Neural progenitor cell (in vitro differentiated cells): ENCODE results near the gene CAMK1. TPM values are rescaled to one million over a fixed set of nuclear protein-coding genes. Genes with fewer than 3 reads are reported as not detected.
A peak's percentile ranks its signal among the peaks of the same experiment; 100 is the strongest.
"Not testable (repeated sequence)": the region's sequence is repeated elsewhere in the genome, so short reads cannot be mapped to it uniquely, and the experiment has no call there.

Experiments
- DNase-seq: peaks from one replicate; pipeline ENCODE4 v3.0.0-alpha.2; 2016; ENCODE audit warnings: low spot score
- H2AFZ ChIP-seq: fragments of 200-600 bp; sonication (generic); replicated peaks from 2 replicates; pipeline ENCODE4 v1.6.1; 2016; ENCODE audit warnings: antibody characterized with exemption
- H3F3A ChIP-seq: fragments of 200-600 bp; sonication (generic); 2 replicates; pipeline ENCODE4 v1.6.1; 2016; ENCODE audit warnings: antibody characterized with exemption, low read depth
- H3K27ac ChIP-seq: fragments of 200-600 bp; sonication (generic); 2 replicates; pipeline ENCODE4 v1.5.1; 2016; ENCODE audit warnings: mild to moderate bottlenecking
- H3K27me3 ChIP-seq: fragments of 200-600 bp; sonication (generic); 2 replicates; pipeline ENCODE4 v1.6.1; 2016; ENCODE audit warnings: mild to moderate bottlenecking, moderate library complexity
- H3K36me3 ChIP-seq: fragments of 200-600 bp; sonication (generic); 2 replicates; pipeline ENCODE4 v1.5.1; 2016
- H3K4me1 ChIP-seq: fragments of 200-600 bp; sonication (generic); 2 replicates; pipeline ENCODE4 v1.6.1; 2016; ENCODE audit warnings: mixed run types
- H3K4me2 ChIP-seq: fragments of 200-600 bp; sonication (generic); 2 replicates; pipeline ENCODE4 v1.6.1; 2016
- H3K4me3 ChIP-seq: fragments of 200-600 bp; sonication (generic); 2 replicates; pipeline ENCODE4 v1.5.1; 2016
- H3K79me2 ChIP-seq: fragments of 200-600 bp; sonication (generic); 2 replicates; pipeline ENCODE4 v1.6.1; 2016; ENCODE audit warnings: low read depth
- H3K9ac ChIP-seq: fragments of 200-600 bp; sonication (generic); 2 replicates; pipeline ENCODE4 v1.6.1; 2016
- H3K9me3 ChIP-seq: fragments of 200-600 bp; sonication (generic); 2 replicates; pipeline ENCODE4 v1.5.1; 2016; ENCODE audit warnings: low read depth
- H4K20me1 ChIP-seq: fragments of 200-600 bp; sonication (generic); 2 replicates; pipeline ENCODE4 v1.6.1; 2016; ENCODE audit warnings: low read depth
- H3K27ac Mint-ChIP-seq: 3 replicates; pipeline ENCODE4 v1.8.0; 2021; ENCODE audit warnings: mixed read lengths
- H3K27me3 Mint-ChIP-seq: 2 replicates; pipeline ENCODE4 v1.8.0; 2022; ENCODE audit warnings: low read depth, mild to moderate bottlenecking, inconsistent platforms, moderate library complexity, mixed read lengths; ENCODE audit not compliant: insufficient read depth
- H3K36me3 Mint-ChIP-seq: 3 replicates; pipeline ENCODE4 v1.8.0; 2021; ENCODE audit warnings: mixed read lengths
- H3K4me1 Mint-ChIP-seq: 3 replicates; pipeline ENCODE4 v1.8.0; 2021; ENCODE audit warnings: mixed read lengths
- H3K4me3 Mint-ChIP-seq: 3 replicates; pipeline ENCODE4 v1.8.0; 2021; ENCODE audit warnings: mild to moderate bottlenecking, moderate library complexity, mixed read lengths
- H3K9me3 Mint-ChIP-seq: 3 replicates; pipeline ENCODE4 v1.8.0; 2020; ENCODE audit warnings: mixed read lengths
- CTCF ChIP-seq: fragments of 200-600 bp; sonication (generic); IDR thresholded peaks from 2 replicates; pipeline ENCODE4 v1.5.1; 2017; ENCODE audit warnings: antibody characterized with exemption, mild to moderate bottlenecking
- EZH2 ChIP-seq: fragments of 200-600 bp; sonication (generic); IDR thresholded peaks from 2 replicates; pipeline ENCODE4 v1.6.1; 2017; ENCODE audit warnings: antibody characterized with exemption, mild to moderate bottlenecking, moderate library complexity
- EZH2phosphoT487 ChIP-seq: fragments of 200-600 bp; sonication (generic); IDR thresholded peaks from 2 replicates; pipeline ENCODE4 v1.6.1; 2017; ENCODE audit warnings: antibody characterized with exemption
- total RNA-seq: library from RNA; depleted of rRNA; stranded (reverse); fragments of >200 nt; gene quantifications from 2 replicates; pipeline ENCODE4 v1.2.3, GENCODE V29; 2015; ENCODE audit warnings: low replicate concordance

CAMK1 gene
- total RNA-seq, 1 donor from 2014 or later: 24.9 TPM

GRCh38 chr3:9778143-9779074 is 8.7 kb upstream of the CAMK1 start:
- TF ChIP-seq EZH2: no peak
- no peak for TF ChIP-seq EZH2phosphoT487
- TF ChIP-seq CTCF: no peak
- H3K27me3 Mint-ChIP-seq: no peaks in the 10 kb centered on the region
- H3F3A ChIP-seq: peaks cover 4% of the 10 kb centered on the region

GRCh38 chr3:9777694-9778021 is 7.9 kb upstream of the CAMK1 start:
- DNase-seq: no peak
- Histone ChIP-seq H4K20me1 (no peaks in the 10 kb centered on the region), H3K4me1 (no peaks in the 10 kb centered on the region), H3K4me3 (no peak overlapping the region), H3K9ac (no peak overlapping the region), H3K79me2 (no peaks in the 10 kb centered on the region), H3K9me3 (no peaks in the 10 kb centered on the region), H3K4me2 (no peak overlapping the region), H3K36me3 (peaks cover under 1% of the 10 kb centered on the region), H3F3A (peaks cover under 1% of the 10 kb centered on the region), H3K27me3 (no peaks in the 10 kb centered on the region), H3K27ac (no peak overlapping the region), H2AFZ (no peak overlapping the region)
- H3K27ac Mint-ChIP-seq: no peak overlapping the region
- TF ChIP-seq EZH2phosphoT487 (no peak), EZH2 (no peak), CTCF (no peak)
- H3K36me3 Mint-ChIP-seq: peaks cover 7% of the 10 kb centered on the region
- H3K4me3 Mint-ChIP-seq: no peak overlapping the region
- no peaks in the 10 kb centered on the region for H3K27me3 Mint-ChIP-seq
- H3K9me3 Mint-ChIP-seq: no peaks in the 10 kb centered on the region
- no peaks in the 10 kb centered on the region for H3K4me1 Mint-ChIP-seq

More at GRCh38 chr3:9778143-9779074, 8.7 kb upstream of the CAMK1 start:
- Histone ChIP-seq H2AFZ (no peak overlapping the region), H3K4me1 (no peaks in the 10 kb centered on the region), H3K27ac (no peak overlapping the region), H3K36me3 (peaks cover 6% of the 10 kb centered on the region), H3K79me2 (no peaks in the 10 kb centered on the region), H4K20me1 (no peaks in the 10 kb centered on the region), H3K27me3 (no peaks in the 10 kb centered on the region), H3K9me3 (no peaks in the 10 kb centered on the region), H3K9ac (no peak overlapping the region), H3K4me2 (no peak overlapping the region), H3K4me3 (no peak overlapping the region)
- Mint-ChIP-seq H3K4me1 (no peaks in the 10 kb centered on the region), H3K27ac (peak overlapping the region; percentile 72), H3K36me3 (peaks cover 10% of the 10 kb centered on the region), H3K4me3 (no peak overlapping the region), H3K9me3 (no peaks in the 10 kb centered on the region)
- no peak for DNase-seq

GRCh38 chr3:9776896-9777693 is 7.3 kb upstream of the CAMK1 start:
- no peak overlapping the region for H3K27ac Mint-ChIP-seq
- H3K4me1 ChIP-seq: no peaks in the 10 kb centered on the region

GRCh38 chr3:9771007-9771406 is 1.3 kb upstream of the CAMK1 start:
- H3K4me3 Mint-ChIP-seq: peak overlapping the region; percentile 59
- not testable (repeated sequence) for H3K27me3 Mint-ChIP-seq

More at GRCh38 chr3:9776896-9777693, 7.3 kb upstream of the CAMK1 start:
- Histone ChIP-seq H3K9me3 (no peaks in the 10 kb centered on the region), H3K27me3 (no peaks in the 10 kb centered on the region), H3F3A (peaks cover 4% of the 10 kb centered on the region), H3K79me2 (no peaks in the 10 kb centered on the region), H2AFZ (no peak overlapping the region), H3K27ac (no peak overlapping the region), H3K4me3 (no peak overlapping the region), H3K9ac (no peak overlapping the region), H3K36me3 (no peaks in the 10 kb centered on the region), H3K4me2 (no peak overlapping the region), H4K20me1 (no peaks in the 10 kb centered on the region)
- DNase-seq: no peak
- TF ChIP-seq EZH2phosphoT487 (no peak), EZH2 (no peak)
- no peaks in the 10 kb centered on the region for H3K9me3 Mint-ChIP-seq
- no peaks in the 10 kb centered on the region for H3K4me1 Mint-ChIP-seq
- peaks cover 3% of the 10 kb centered on the region for H3K36me3 Mint-ChIP-seq
- H3K4me3 Mint-ChIP-seq: no peak overlapping the region
- H3K27me3 Mint-ChIP-seq: no peaks in the 10 kb centered on the region

More at GRCh38 chr3:9771007-9771406, 1.3 kb upstream of the CAMK1 start:
- H3K79me2 ChIP-seq, H3K36me3 ChIP-seq, H3K4me2 ChIP-seq, H3K9ac ChIP-seq, DNase-seq, H2AFZ ChIP-seq, H3K36me3 Mint-ChIP-seq, H3K27ac Mint-ChIP-seq, H4K20me1 ChIP-seq, H3K27me3 ChIP-seq, H3K4me3 ChIP-seq, H3K27ac ChIP-seq, H3K9me3 ChIP-seq, H3K9me3 Mint-ChIP-seq, H3K4me1 ChIP-seq: not testable (repeated sequence)
- peaks cover 21% of the 10 kb centered on the region for H3F3A ChIP-seq
- H3K4me1 Mint-ChIP-seq: peaks cover 16% of the 10 kb centered on the region
